Measurements from ENCODE around the gene CACNA2D3. TPM values are rescaled to one million over a fixed set of nuclear protein-coding genes. Genes with fewer than 3 reads are reported as not detected.

Gene CACNA2D3
- total RNA-seq, 1 experiment from 2014 or later = 7.6 TPM

GRCh38 chr3:54957711-54958110 is 835.4 kb downstream of the CACNA2D3 start:
- DNase-seq (ENCODE audit: low spot score) = peak; percentile 55

GRCh38 chr3:54960082-54960481 is 837.7 kb downstream of the CACNA2D3 start:
- no peak for DNase-seq (ENCODE audit: low spot score)

- no peak for DNase-seq (ENCODE audit: low spot score)
Observed at GRCh38 chr3:54960701-54961100, 838.3 kb downstream of the CACNA2D3 start.

DNA sequence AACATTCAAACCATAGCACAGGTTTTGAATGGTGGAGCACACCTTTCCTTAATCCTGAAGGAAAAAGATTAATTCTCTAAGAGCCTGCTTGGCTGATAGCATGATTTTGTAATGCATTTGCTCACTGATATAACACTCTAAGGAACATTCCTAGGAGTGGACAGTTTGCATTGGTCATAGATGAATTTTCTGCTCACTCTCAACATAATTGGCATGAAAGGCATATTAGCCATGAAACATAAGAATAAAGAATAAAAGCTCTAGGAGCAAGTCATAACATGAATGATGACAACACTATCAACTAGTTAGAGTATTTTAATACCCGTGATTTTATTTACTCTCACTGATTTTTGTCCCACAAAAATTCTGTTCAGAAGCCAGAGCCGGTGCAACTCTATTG is 839.8 kb downstream of the CACNA2D3 start:
- DNase-seq (ENCODE audit: low spot score) = no peak

DNA sequence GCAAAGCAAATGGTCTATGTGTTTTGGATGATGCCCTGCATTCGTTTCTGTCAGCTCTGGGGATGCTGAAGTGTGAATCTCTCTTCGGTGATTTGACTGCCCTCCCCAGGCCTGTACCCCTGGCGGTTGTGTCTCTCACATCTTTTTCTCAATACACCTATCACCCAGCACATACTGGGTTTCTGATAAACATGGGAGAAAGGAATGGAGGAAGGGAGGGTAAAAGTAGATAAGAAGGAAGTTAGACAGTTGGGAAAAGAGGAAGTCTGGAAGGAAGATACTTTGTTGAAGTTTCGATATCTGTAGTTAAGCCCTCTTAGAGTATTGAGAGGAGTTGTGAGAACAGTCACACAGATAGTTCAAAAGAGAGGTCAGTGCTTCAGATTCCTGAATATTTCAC is 841.3 kb downstream of the CACNA2D3 start:
- DNase-seq (ENCODE audit: low spot score) = no peak

DNA sequence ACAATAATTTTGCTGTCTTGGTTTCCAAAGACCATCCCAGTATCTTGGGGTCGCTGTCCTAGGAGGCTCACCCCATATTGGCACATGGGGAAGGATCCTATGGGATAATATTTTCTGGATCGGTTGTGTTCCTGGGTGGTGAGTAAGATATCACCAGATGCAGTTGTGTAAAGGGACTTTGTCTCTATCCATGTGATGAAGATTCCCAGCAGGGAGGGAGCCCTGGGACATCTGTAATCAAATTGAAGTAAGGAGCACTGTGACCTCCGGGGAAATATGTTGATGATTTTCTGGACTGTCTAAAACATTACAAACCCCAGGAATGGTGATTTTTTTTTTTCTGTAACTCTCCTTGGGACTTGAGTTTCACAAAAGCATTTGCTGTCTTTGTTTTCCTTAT is 841.7 kb downstream of the CACNA2D3 start:
- no peak for DNase-seq (ENCODE audit: low spot score)

DNA sequence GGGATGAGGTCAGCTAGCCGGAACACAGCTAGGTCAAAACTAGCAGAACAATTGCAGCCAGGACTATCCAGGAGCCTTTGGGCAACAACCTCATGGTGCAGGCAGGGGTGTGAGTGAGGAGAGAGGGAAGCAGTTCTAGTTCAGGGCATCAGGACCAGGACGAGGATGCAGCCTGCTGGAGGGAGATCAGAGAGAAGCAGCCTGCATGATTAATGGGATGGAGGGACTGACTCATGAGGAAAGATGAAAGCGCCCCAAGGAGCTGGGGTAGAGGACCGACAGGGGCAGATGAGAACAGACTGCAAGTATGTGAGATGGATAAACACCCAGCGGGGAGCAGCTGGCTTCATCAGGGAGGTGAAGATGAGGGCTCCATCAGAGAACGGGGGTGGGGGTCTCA is 843.4 kb downstream of the CACNA2D3 start:
- DNase-seq (ENCODE audit: low spot score) = peak; percentile 90

- no peak for DNase-seq (ENCODE audit: low spot score)
Observed at GRCh38 chr3:54966979-54967378, 844.6 kb downstream of the CACNA2D3 start.

- peak; percentile 11 for DNase-seq (ENCODE audit: low spot score)
Observed at GRCh38 chr3:54967731-54968161, 845.4 kb downstream of the CACNA2D3 start.

DNA sequence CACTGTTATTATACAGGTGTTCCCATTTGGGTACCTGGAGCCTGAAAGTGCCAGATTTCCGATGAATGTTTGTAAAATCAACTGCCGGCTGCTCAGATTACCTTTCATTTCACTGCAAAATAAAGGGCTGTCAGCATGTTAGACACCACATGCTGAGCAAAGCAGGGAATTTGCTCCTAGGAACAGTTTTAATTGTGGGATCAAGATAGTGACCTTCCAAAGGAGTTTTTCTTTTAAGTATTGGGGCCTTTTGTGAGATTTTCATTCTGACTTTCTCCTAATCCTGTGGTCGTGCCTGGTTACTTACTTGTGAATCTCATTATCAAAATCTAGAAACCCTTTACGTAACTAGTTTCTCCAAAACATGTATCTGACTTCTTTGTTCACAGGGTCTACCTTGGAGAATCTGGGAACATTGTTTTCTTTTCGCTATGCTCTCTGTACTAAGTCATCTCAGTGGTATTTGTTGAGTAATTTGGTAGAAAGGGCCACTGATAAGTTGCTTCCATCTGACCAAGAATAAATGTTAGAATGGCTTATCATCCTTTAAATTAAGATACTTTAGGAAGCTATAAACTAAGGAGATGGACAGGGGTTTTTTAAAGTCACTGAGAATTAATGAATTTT is 846.3 kb downstream of the CACNA2D3 start:
- peak; percentile 57 for DNase-seq (ENCODE audit: low spot score)

DNA sequence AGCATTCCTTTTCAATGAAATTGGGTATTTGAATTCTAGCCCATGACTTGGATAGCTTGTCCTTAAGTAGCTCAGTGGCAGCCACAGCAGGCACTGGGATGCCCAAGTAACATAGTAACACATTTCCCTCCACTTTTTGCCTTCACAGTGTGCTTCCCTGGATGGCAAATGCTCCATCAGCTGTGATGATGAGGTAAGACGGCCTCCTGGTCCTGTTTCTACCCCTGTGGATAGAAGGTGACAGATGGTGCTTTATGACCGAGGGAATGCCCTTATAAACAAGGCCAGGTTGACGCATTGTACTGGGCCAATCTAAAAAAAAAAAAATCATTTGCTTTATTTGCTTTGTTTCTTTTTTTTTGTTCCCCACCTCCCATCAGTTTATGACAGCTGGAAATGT is 847.3 kb downstream of the CACNA2D3 start:
- no peak for DNase-seq (ENCODE audit: low spot score)

DNA sequence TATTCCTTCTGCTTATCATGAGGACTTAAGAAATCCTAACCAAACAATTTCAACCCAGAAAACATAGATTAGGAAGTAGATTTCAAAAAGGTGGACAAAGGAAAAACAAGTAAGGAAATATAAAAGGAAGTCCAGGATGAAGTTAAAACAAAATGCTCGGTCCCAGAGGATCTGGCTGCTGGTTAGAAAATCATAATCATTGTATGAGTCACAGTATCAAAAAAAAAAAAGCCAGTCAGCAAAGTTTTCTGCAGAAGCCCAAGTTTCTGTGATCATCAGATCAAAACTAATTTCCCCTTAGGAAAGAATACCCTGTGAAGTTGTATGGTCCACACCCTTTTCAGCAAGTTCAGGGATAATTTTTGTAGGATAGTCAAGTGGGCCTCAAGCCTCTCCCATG is 848.5 kb downstream of the CACNA2D3 start:
- DNase-seq (ENCODE audit: low spot score) = peak; percentile 22

DNA sequence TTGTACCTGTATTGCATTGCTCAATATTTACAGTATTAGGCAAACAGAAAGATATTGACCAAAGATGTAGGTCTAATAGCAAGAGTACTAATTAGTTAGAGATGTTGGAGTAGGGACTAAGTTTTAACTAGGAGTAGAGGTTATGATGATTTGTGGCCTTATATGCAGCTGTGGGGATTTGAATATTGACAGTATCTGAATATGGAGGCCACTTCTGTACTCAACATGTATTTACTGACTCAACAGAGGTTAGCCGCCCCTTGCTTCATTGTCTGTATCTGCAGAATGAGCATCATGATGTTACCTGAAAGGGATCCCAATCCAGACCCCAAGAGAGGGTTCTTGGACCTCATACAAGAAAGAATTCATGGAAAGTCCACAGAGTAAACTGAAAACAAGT is 855.1 kb downstream of the CACNA2D3 start:
- no peak for DNase-seq (ENCODE audit: low spot score)

- peak; percentile 4 for DNase-seq (ENCODE audit: low spot score)
Observed at GRCh38 chr3:54977946-54978345, 855.6 kb downstream of the CACNA2D3 start.

DNA sequence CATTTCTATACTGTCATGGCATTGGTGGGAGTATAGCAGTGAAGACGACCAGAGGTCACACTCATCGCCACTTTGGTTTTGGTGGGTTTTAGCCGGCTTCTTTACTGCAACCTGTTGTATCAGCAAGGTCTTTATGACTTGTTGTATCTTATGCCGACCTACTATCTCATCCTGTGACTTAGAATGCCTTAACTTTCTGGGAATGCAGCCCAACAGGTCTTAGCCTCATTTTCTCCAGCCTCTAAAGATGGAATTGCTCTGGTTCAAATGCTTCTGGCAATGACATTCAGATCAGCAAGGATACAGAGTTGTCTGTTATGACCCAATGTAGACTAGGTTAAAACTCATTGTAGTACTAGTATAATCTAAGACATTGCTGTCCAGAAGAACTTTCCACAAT is 860.5 kb downstream of the CACNA2D3 start:
- DNase-seq (ENCODE audit: low spot score) = no peak

GRCh38 chr3:54983266-54984099 is 861.1 kb downstream of the CACNA2D3 start:
- no peak for DNase-seq (ENCODE audit: low spot score)

- no peak for DNase-seq (ENCODE audit: low spot score)
Observed at GRCh38 chr3:54985856-54986255, 863.5 kb downstream of the CACNA2D3 start.

DNA sequence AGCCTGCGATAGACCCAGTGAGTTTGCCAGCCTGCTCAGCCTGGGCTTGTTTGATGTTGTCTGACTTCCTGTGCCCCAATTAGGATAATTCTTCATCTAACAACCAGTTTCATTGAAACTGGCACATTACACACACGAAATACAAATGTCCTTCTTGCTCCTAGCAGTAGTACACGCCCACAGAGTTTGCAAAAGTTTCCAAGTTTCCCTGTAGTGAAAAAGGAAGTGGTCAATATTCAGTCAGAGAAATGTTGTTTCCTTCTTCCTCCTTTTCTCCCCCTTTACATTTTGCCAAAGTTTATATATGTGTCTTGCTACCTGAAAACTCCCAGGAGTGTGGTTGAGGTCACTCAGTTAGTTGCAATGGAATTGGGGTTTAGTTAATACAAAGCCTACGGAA is 863.9 kb downstream of the CACNA2D3 start:
- no peak for DNase-seq (ENCODE audit: low spot score)

DNA sequence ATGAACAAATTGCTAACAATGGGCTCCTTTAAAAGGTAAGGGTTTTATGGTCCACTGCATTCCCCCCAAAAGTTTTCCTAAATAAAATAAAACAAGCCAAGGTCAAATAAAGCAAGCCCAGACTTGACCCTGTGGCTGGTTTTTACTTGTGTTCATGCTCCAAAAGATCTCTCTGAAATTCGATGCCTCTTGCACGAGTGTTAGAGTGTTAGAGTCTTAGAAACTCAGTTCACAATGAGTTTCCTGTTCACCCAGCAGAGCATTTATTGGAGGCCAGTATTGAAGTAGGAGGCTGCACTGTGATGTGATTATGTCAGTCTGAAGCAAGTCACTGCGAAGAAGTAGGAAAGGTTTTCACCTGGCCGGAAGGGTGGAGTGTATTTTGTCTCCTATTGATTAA is 865.4 kb downstream of the CACNA2D3 start:
- no peak for DNase-seq (ENCODE audit: low spot score)

- DNase-seq (ENCODE audit: low spot score) = no peak
Observed at GRCh38 chr3:54988302-54988837, 866.0 kb downstream of the CACNA2D3 start.

DNA sequence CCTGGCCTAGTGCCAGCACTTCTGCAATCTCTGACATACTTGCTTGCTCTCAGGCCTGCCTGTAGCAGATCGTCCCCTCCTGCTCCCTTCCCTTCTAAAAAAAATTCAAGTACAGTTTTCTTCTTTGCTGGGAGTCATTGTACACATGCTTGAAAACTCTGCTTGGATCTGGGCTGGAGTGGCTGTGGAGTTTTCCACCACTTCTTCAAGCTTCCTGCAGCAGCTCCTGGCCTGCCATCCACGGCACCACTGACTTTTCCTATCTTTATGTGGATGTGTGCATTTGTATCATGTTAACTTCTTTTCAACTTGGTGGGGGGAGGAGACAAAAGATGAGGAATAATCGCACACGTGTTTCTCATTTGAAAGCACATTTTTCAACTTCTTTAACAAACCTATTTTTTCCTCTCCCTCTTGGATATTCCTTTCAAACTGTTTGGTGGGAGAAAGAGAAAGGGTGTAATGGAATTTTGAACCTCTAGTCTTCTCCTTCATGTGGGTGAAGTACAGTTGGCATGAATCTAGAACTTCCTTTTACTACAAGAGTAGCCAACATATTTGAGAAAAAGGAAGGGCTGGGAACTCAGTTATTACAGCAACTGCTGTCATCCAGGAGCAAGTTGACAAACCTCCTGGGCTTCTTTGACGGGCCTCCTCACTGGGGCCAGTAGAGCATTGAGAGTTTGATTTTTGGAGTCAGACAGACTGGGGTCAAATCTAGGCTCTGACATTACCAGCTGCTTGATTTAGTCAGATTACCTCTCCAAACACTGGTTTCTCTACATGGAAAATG is 866.7 kb downstream of the CACNA2D3 start:
- DNase-seq (ENCODE audit: low spot score) = no peak

DNA sequence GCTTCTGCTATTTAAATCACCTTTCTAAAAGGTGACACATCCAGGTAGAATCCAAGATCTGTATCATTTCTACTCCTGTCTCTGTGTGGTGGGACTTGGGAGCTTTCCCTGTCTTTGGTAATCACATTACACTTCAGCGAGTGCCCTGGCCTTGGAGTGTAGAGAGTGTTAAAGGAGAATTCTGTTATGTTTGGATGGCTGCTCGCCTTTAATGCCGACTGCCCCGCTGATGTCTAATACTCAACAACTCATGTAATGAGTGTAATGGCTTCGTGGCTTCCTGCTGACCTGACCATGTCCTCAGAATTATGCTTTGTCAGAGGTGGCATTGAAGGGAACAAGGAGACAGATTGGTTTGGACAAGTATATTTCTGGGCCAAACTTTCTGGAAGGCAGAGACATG is 871.8 kb downstream of the CACNA2D3 start:
- DNase-seq (ENCODE audit: low spot score) = no peak

Measured in A172 (cell line).